H9 (cell line): ENCODE results near the gene MGMT. TPM values are rescaled to one million over a fixed set of nuclear protein-coding genes. Genes with fewer than 3 reads are reported as not detected.

Experiments used
- DNase-seq: peaks from one replicate; pipeline ENCODE4 v3.0.0-alpha.2; 2017
- H2AFZ ChIP-seq: one replicate; pipeline ENCODE4 v1.6.1; 2013; ENCODE audit warnings: mild to moderate bottlenecking, low read length, control low read depth, moderate library complexity
- H2AK5ac ChIP-seq: 2 replicates; pipeline ENCODE4 v1.6.1; 2013; ENCODE audit warnings: low read length, control low read depth, mixed read lengths; ENCODE audit not compliant: insufficient read length
- H2BK120ac ChIP-seq: one replicate; pipeline ENCODE4 v1.6.1; 2013; ENCODE audit warnings: low read depth, mild to moderate bottlenecking, low read length, control low read depth, inconsistent platforms; ENCODE audit not compliant: poor library complexity, severe bottlenecking
- H2BK12ac ChIP-seq: 2 replicates; pipeline ENCODE4 v1.6.1; 2013; ENCODE audit warnings: low read length, control low read depth, mixed read lengths, low read depth; ENCODE audit not compliant: insufficient read length
- H2BK15ac ChIP-seq: 2 replicates; pipeline ENCODE4 v1.6.1; 2013; ENCODE audit warnings: low read depth, low read length, control low read depth
- H2BK20ac ChIP-seq: one replicate; pipeline ENCODE4 v1.6.1; 2013; ENCODE audit warnings: low read depth, mild to moderate bottlenecking, low read length, control low read depth, inconsistent platforms; ENCODE audit not compliant: poor library complexity, severe bottlenecking
- H2BK5ac ChIP-seq: 2 replicates; pipeline ENCODE4 v1.6.1; 2013; ENCODE audit warnings: low read length, control low read depth, mixed read lengths; ENCODE audit not compliant: insufficient read length
- H3K14ac ChIP-seq: 2 replicates; pipeline ENCODE4 v1.6.1; 2013; ENCODE audit warnings: low read length, control low read depth; ENCODE audit not compliant: insufficient read depth
- H3K18ac ChIP-seq: 2 replicates; pipeline ENCODE4 v1.6.1; 2013; ENCODE audit warnings: low read depth, mild to moderate bottlenecking, mixed read lengths, low read length, control low read depth; ENCODE audit not compliant: insufficient read length
- H3K23ac ChIP-seq: 2 replicates; pipeline ENCODE4 v1.6.1; 2013; ENCODE audit warnings: low read length, control low read depth, mixed read lengths, low read depth; ENCODE audit not compliant: insufficient read length
- H3K23me2 ChIP-seq: 2 replicates; pipeline ENCODE4 v1.6.1; 2013; ENCODE audit warnings: low read depth, mild to moderate bottlenecking, mixed read lengths, low read length, control low read depth; ENCODE audit not compliant: insufficient read length, poor library complexity, severe bottlenecking
- H3K27ac ChIP-seq: 2 replicates; pipeline ENCODE4 v1.5.1; 2013; ENCODE audit warnings: low read length, control low read depth, mixed read lengths, low read depth; ENCODE audit not compliant: insufficient read length
- H3K27me3 ChIP-seq: 2 replicates; pipeline ENCODE4 v1.6.1; 2013; ENCODE audit warnings: low read length, control low read depth, inconsistent platforms; ENCODE audit not compliant: insufficient read depth
- H3K4ac ChIP-seq: 2 replicates; pipeline ENCODE4 v1.6.1; 2013; ENCODE audit warnings: low read depth, mild to moderate bottlenecking, control low read depth, inconsistent platforms, low read length, moderate library complexity
- H3K4me1 ChIP-seq: 2 replicates; pipeline ENCODE4 v1.6.1; 2013; ENCODE audit warnings: low read length, control low read depth, inconsistent platforms; ENCODE audit not compliant: insufficient read depth
- H3K4me2 ChIP-seq: 2 replicates; pipeline ENCODE4 v1.6.1; 2013; ENCODE audit warnings: low read length, control low read depth, mixed read lengths; ENCODE audit not compliant: insufficient read length, insufficient read depth
- H3K56ac ChIP-seq: 2 replicates; pipeline ENCODE4 v1.6.1; 2013; ENCODE audit warnings: low read depth, mild to moderate bottlenecking, mixed read lengths, low read length, control low read depth; ENCODE audit not compliant: insufficient read length
- H3K79me1 ChIP-seq: 2 replicates; pipeline ENCODE4 v1.6.1; 2013; ENCODE audit warnings: low read depth, mild to moderate bottlenecking, moderate library complexity, low read length, control low read depth, inconsistent platforms; ENCODE audit not compliant: insufficient read depth, poor library complexity, severe bottlenecking
- H3K79me2 ChIP-seq: 2 replicates; pipeline ENCODE4 v1.6.1; 2013; ENCODE audit warnings: low read length, control low read depth, inconsistent platforms; ENCODE audit not compliant: insufficient read depth
- H3K9ac ChIP-seq: 2 replicates; pipeline ENCODE4 v1.6.1; 2013; ENCODE audit warnings: low read length, control low read depth, mixed read lengths; ENCODE audit not compliant: insufficient read length; ENCODE audit errors: extremely low read depth
- H3K9me3 ChIP-seq: one replicate; pipeline ENCODE4 v1.6.1; 2013; ENCODE audit warnings: low read depth, low read length, inconsistent platforms; ENCODE audit not compliant: control insufficient read depth
- H3T11ph ChIP-seq: one replicate; pipeline ENCODE4 v1.6.1; 2013; ENCODE audit warnings: mild to moderate bottlenecking, low read length, control low read depth, inconsistent platforms
- H4K20me1 ChIP-seq: one replicate; pipeline ENCODE4 v1.6.1; 2013; ENCODE audit not compliant: control insufficient read depth, insufficient read length, insufficient read depth
- H4K5ac ChIP-seq: 2 replicates; pipeline ENCODE4 v1.6.1; 2013; ENCODE audit warnings: low read depth, mild to moderate bottlenecking, mixed read lengths, low read length, control low read depth; ENCODE audit not compliant: insufficient read length
- H4K8ac ChIP-seq: replicated peaks from 2 replicates; pipeline ENCODE4 v1.6.1; 2013; ENCODE audit warnings: low read length, control low read depth, mixed read lengths, low read depth; ENCODE audit not compliant: insufficient read length
- H4K91ac ChIP-seq: 2 replicates; pipeline ENCODE4 v1.6.1; 2013; ENCODE audit warnings: low read depth, mild to moderate bottlenecking, moderate library complexity, mixed read lengths, low read length, control low read depth; ENCODE audit not compliant: insufficient read length
- H3K27ac Mint-ChIP-seq, 3 experiments: 2 replicates in 2 of 3; 3 replicates in 1 of 3; pipeline ENCODE4 v1.8.0; 2020 to 2021; ENCODE audit warnings: mixed read lengths in 3 of 3, mild to moderate bottlenecking in 1 of 3, moderate library complexity in 1 of 3
- H3K27me3 Mint-ChIP-seq: 2 replicates; pipeline ENCODE4 v1.8.0; 2021; ENCODE audit warnings: low read depth, mild to moderate bottlenecking, moderate library complexity, mixed read lengths
- H3K36me3 Mint-ChIP-seq, 3 experiments: 2 replicates in 2 of 3; 3 replicates in 1 of 3; pipeline ENCODE4 v1.8.0; 2020 to 2021; ENCODE audit warnings: low read depth in 3 of 3, mixed read lengths in 3 of 3; ENCODE audit not compliant: insufficient read depth in 1 of 3
- H3K4me1 Mint-ChIP-seq, 2 experiments: 2 replicates each; pipeline ENCODE4 v1.8.0; 2020; ENCODE audit warnings: mixed read lengths in 2 of 2
- H3K4me3 Mint-ChIP-seq, 2 experiments: 2 replicates in 1 of 2; 3 replicates in 1 of 2; pipeline ENCODE4 v1.8.0; 2020 to 2021; ENCODE audit warnings: mild to moderate bottlenecking in 2 of 2, mixed read lengths in 2 of 2, moderate library complexity in 1 of 2
- H3K9me3 Mint-ChIP-seq, 2 experiments: 2 replicates in 1 of 2; 3 replicates in 1 of 2; pipeline ENCODE4 v1.8.0; 2020; ENCODE audit warnings: mild to moderate bottlenecking in 2 of 2, mixed read lengths in 2 of 2, moderate library complexity in 1 of 2
- WGBS: extraction: QIAGEN DNeasy Blood & Tissue Kit; methylation state at CpG from one replicate; pipeline ENCODE4 v1.1.7; 2013; ENCODE audit warnings: missing lambda C conversion rate, low lambda C conversion rate, mixed read lengths; ENCODE audit not compliant: insufficient read length; ENCODE audit errors: extremely low coverage; 5-methylcytosine and 5-hydroxymethylcytosine counted together
- total RNA-seq: library from RNA; stranded (reverse); gene quantifications from 2 replicates; pipeline ENCODE4 v1.2.1, GENCODE V29; 2021
- TF ChIP-seq, protein P1 (sequence below): fragments of 200-600 bp; sonication (generic); conservative IDR thresholded peaks from 3 replicates; pipeline ENCODE4 v1.8.0; 2021; ENCODE audit warnings: antibody characterized with exemption, mild to moderate bottlenecking

The MGMT gene
- total RNA-seq, 1 experiment from 2014 or later: 18.4 TPM

- Mint-ChIP-seq H3K27me3 (peaks cover 2% of the 10 kb centered on the region; the same call in 1 of the 2 replicates), H3K27ac (no peak overlapping the region), H3K36me3 (peaks cover 34 to 53% (median 49%) of the 10 kb centered on the region in 3 experiments), H3K4me1 (0 out of 4 replicates have a peak, but pooled peaks cover 0 to 3% of the 10 kb centered on the region in 2 experiments), H3K9me3 (peaks cover 39 to 51% of the 10 kb centered on the region in 2 experiments), H3K4me3 (no peak overlapping the region)
- DNase-seq: no peak
- H2BK12ac ChIP-seq: no peak overlapping the region
- H3T11ph ChIP-seq: no peak overlapping the region
- H2BK20ac ChIP-seq: no peak overlapping the region
- H3K79me2 ChIP-seq: 0 out of 2 replicates have a peak, but pooled peaks cover 1% of the 10 kb centered on the region
- no peak overlapping the region for H3K18ac ChIP-seq
- H4K8ac ChIP-seq: no peak overlapping the region
- H3K23ac ChIP-seq: no peak overlapping the region
- no peak overlapping the region for H2AK5ac ChIP-seq
- no peak overlapping the region for H4K5ac ChIP-seq
- no peak overlapping the region for H3K4ac ChIP-seq
- H2BK120ac ChIP-seq: no peak overlapping the region
- no peak overlapping the region for H2BK15ac ChIP-seq
- H3K14ac ChIP-seq: no peak overlapping the region
- H3K4me1 ChIP-seq: no peaks in the 10 kb centered on the region
- H3K56ac ChIP-seq: no peak overlapping the region
- TF ChIP-seq, protein P1, sequence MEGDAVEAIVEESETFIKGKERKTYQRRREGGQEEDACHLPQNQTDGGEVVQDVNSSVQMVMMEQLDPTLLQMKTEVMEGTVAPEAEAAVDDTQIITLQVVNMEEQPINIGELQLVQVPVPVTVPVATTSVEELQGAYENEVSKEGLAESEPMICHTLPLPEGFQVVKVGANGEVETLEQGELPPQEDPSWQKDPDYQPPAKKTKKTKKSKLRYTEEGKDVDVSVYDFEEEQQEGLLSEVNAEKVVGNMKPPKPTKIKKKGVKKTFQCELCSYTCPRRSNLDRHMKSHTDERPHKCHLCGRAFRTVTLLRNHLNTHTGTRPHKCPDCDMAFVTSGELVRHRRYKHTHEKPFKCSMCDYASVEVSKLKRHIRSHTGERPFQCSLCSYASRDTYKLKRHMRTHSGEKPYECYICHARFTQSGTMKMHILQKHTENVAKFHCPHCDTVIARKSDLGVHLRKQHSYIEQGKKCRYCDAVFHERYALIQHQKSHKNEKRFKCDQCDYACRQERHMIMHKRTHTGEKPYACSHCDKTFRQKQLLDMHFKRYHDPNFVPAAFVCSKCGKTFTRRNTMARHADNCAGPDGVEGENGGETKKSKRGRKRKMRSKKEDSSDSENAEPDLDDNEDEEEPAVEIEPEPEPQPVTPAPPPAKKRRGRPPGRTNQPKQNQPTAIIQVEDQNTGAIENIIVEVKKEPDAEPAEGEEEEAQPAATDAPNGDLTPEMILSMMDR: no peak
- H3K27me3 ChIP-seq: no peaks in the 10 kb centered on the region
- peaks cover 16% of the 10 kb centered on the region for H3K9me3 ChIP-seq
- no peak overlapping the region for H3K27ac ChIP-seq
- no peak overlapping the region for H3K4me2 ChIP-seq
- no peak overlapping the region for H3K9ac ChIP-seq
- no peak overlapping the region for H4K91ac ChIP-seq
- H3K79me1 ChIP-seq: no peaks in the 10 kb centered on the region
- no peak overlapping the region for H2AFZ ChIP-seq
- no CpG with 5 or more reads among the region's 1 CpG for WGBS
- no peaks in the 10 kb centered on the region for H3K23me2 ChIP-seq
- H2BK5ac ChIP-seq: no peak overlapping the region
- no peaks in the 10 kb centered on the region for H4K20me1 ChIP-seq
Measured at GRCh38 chr10:129483430-129484010, 16.5 kb downstream of the MGMT start.
